NCI-H1105 (cell line): ENCODE data around the gene DGKA.
"Not testable (repeated sequence)": the region's sequence is repeated elsewhere in the genome, so short reads cannot be mapped to it uniquely, and the experiment has no call there.

Experiments used
- DNase-seq: peaks from one replicate; lab custom pipeline; 2025; lab: John Stamatoyannopoulos, UW

DGKA gene

DNA sequence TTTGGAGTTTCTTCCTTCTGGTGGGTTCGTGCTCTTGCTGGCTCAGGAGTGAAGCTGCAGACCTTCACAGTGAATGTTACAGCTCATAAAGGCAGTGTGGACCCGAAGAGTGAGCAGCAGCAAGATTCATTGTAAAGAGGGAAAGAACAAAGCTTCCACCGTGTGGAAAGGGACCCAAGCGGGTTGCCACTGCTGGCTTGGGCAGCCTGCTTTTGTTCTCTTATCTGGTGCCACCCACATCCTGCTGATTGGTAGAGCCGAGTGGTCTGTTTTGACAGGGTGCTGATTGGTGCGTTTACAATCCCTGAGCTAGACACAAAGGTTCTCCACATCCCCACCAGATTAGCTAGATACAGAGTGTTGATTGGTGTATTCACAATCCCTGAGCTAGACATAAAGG is 68.6 kb downstream of the DGKA start:
- DNase-seq = not testable (repeated sequence)

DNA sequence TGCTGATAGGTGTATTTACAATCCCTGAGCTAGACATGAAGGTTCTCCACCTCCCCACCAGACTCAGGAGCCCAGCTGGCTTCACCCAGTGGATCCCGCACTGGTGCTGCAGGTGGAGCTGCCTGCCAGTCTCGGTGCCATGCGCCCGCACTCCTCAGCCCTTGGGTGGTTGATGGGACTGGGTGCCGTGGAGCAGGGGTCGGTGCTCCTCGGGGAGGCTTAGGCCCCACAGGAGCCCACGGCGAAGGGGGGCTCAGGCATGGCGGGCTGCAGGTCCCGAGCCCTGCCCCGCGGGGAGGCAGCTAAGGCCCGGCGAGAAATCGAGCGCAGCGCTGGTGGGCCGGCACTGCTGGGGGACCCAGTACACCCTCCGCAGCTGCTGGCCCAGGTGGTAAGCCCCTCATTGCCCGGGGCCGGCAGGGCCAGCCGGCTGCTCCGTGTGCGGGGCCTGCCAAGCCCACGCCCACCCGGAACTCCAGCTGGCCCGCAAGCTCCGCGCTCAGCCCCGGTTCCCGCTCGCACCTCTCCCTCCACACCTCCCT is 69.1 kb downstream of the DGKA start:
- not testable (repeated sequence) for DNase-seq

DNA sequence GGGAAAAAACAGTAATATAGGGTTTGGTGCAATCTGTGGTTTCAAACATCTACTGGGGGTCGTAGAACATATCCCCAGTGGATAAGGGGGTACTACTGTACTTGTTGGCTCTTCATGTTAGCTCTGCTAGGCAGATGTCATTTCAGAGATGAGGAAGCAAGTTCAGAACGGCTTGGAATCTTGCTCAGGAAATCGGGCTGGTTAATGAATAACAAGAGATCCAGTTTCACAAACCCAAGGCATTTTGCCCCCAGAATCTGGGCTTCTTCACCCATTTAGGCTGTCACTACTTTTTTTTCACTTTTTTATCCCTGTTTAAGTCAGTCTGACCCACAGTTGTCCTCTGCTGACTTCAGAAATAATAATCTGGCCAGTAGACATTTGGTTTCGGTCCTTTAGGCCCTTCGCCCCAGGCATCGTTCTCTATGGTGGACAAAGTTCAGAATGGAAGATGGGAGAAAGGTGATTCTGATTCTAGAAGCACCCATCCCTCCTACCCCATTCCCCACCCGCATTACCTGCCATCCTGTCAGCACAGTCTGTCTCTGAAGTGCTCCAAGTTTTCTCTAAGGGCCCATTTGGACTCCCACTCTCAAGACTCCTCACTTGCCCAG is 70.6 kb downstream of the DGKA start:
- no peak for DNase-seq

DNA sequence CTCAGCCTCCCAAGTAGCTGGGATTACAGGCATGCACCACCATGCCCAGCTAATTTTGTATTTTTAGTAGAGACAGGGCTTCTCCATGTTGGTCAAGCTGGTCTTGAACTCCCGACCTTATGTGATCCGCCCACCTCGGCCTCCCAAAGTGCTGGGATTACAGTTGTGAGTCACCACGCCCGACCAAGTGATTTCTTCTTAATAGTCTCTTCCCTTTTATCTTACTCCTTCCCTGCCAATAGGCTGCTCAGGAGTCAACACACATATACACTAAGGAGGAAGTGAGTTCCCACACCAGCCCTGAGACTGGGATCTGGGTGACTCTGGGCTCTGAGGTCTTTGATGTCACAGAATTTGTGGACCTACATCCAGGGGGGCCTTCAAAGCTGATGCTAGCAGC is 72.4 kb downstream of the DGKA start:
- DNase-seq = not testable (repeated sequence)
